GM12874 (cell line): Measurements from ENCODE around the gene NLRP10.

Experiments
- TF ChIP-seq, protein P1 (sequence below): IDR thresholded peaks from 2 replicates; pipeline ENCODE4 v1.5.1; 2011; ENCODE audit warnings: low read depth, mild to moderate bottlenecking, control low read depth, low read length, moderate library complexity; ENCODE audit not compliant: insufficient read depth

The NLRP10 gene

DNA sequence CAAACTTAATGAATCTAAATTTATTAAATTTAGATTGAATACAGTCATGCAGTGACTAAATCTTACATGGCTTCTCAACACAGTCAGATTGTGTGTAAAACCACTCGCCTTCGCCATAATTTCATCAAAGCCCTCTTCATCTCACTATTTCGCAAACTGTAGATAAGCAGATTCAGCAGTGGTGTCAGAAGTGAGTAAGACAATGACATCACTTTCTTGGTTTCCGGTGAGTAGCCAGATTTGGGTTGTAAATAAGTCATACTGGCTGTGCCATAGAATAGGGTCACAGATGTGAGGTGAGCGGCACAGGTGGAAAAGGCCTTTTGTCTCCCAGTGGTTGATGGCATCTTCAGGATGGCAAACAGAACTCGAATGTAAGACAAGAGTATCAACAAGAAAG, 37.6 kb downstream of the NLRP10 start:
- TF ChIP-seq, protein P1, sequence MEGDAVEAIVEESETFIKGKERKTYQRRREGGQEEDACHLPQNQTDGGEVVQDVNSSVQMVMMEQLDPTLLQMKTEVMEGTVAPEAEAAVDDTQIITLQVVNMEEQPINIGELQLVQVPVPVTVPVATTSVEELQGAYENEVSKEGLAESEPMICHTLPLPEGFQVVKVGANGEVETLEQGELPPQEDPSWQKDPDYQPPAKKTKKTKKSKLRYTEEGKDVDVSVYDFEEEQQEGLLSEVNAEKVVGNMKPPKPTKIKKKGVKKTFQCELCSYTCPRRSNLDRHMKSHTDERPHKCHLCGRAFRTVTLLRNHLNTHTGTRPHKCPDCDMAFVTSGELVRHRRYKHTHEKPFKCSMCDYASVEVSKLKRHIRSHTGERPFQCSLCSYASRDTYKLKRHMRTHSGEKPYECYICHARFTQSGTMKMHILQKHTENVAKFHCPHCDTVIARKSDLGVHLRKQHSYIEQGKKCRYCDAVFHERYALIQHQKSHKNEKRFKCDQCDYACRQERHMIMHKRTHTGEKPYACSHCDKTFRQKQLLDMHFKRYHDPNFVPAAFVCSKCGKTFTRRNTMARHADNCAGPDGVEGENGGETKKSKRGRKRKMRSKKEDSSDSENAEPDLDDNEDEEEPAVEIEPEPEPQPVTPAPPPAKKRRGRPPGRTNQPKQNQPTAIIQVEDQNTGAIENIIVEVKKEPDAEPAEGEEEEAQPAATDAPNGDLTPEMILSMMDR, result no peak

DNA sequence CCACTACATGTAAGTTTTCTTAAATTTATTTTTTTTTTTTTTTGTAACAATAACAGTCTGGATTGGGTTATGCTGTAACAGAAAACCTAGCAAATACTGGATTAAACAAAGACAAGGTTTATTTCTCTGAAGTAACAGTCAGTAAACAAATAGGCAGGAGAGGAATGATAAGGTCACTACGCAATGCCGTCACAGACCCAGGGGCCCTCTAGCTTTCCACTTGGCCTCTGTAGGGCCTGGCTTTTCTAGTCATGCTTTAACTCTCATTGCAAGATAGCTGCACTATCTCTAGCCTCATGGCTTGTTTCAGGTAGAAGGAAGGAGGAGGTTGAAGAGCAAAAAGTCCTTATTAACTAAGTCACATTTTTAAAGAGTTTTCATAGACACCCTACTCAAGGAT, 40.7 kb downstream of the NLRP10 start:
- TF ChIP-seq, protein P1, result no peak

DNA sequence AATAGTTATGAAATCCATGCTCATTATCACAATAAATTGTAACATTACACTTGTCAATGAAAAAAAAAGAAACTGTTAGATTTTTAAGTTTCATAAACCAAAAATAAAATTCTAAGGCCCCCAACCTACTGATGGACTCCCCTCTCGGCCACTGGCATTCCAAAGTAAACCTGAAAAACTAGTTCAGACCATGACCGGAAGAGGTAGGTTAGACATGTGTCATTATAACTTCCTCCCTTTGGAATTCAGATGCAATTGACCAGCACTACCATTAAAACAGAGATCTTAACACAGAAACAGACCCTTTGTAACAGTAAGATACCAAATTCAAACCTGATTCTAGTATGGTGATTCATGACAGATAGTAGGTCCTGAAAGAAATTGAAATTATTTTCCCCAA, 47.1 kb downstream of the NLRP10 start:
- TF ChIP-seq, protein P1, result no peak
